ENCODE data around the gene BTBD9. TPM values are rescaled to one million over a fixed set of nuclear protein-coding genes. Genes with fewer than 3 reads are reported as not detected.

BTBD9 gene
- total and polyA plus RNA-seq, 9 of the 15 experiments (the other 6 are each of a cell fraction or from before 2014, with no cell fraction given): 0.08 to 1.6 (median 0.58) TPM

- TF ChIP-seq BCLAF1 (IDR thresholded peaks at IDR 0.05; ENCODE audit: borderline replicate concordance in 1 of 2, control insufficient read depth in 1 of 2, low read depth in 2 of 2, low read length in 1 of 2): no peak
- no peak for TF ChIP-seq HMG20A (CRISPR knock-in tag; conservative IDR thresholded peaks at IDR 0.05)
These were observed 3.7 kb downstream of the BTBD9 start (continued) for GRCh38 chr6:38636027-38636426.

- ATAC-seq: no peak
- 4% methylated on average over 1 of the region's 1 CpG for WGBS (ENCODE audit: insufficient coverage, low coverage, missing lambda C conversion rate)
- no peak for DNase-seq (ENCODE audit: extremely low read depth in 1 of 4, low spot score in 3 of 4)
- no peaks in the 10 kb centered on the region for H4K20me1 ChIP-seq (replicated peaks; ENCODE audit: control insufficient read depth, insufficient read depth, low read length)
- H3K4me1 ChIP-seq (replicated peaks in 1 of 2; ENCODE audit: control insufficient read depth in 2 of 2, insufficient read depth in 2 of 2, low read length in 2 of 2): peaks cover 5% of the 10 kb centered on the region in 2 experiments; a peak in 2 of 5 replicates
- H3K36me3 ChIP-seq (ENCODE audit: control insufficient read depth, insufficient read depth, low read length): no peaks in the 10 kb centered on the region
- no peak overlapping the region for H3K4me2 ChIP-seq (ENCODE audit: insufficient read depth, low read length)
- H2AFZ ChIP-seq (ENCODE audit: low read depth, low read length): no peak overlapping the region
- no peak for FAIRE-seq
- no peak overlapping the region for H3K27ac ChIP-seq (ENCODE audit: extremely low read depth, low read depth, low read length)
- intact Hi-C loops (cut with micrococcal nuclease) (no loop called here), in situ Hi-C loops (cut with MboI) (no loop called here)
- POLR2A ChIA-PET: no interaction called here
- H3K9me1 ChIP-seq (ENCODE audit: control insufficient read depth, insufficient read depth, low read length): no peaks in the 10 kb centered on the region
- H3K79me2 ChIP-seq (ENCODE audit: control insufficient read depth, insufficient read depth, low read length): no peaks in the 10 kb centered on the region
- no peak overlapping the region for H3K9ac ChIP-seq (ENCODE audit: insufficient read depth in 1 of 2, low read depth in 2 of 2, low read length in 2 of 2)
- no peak overlapping the region for H3K4me3 ChIP-seq
- CTCF ChIA-PET (ENCODE audit: low intra/inter-chr PET ratio): no interaction called here
- BruUV-seq (replicated peaks): no TSS peak
- no peaks in the 10 kb centered on the region for H3K9me3 ChIP-seq (replicated peaks; ENCODE audit: control insufficient read depth, insufficient read depth, low read depth, low read length)
- H3K27me3 ChIP-seq (ENCODE audit: control insufficient read depth in 2 of 2, insufficient read depth in 2 of 2, low read length in 2 of 2): peaks cover 11 to 18% of the 10 kb centered on the region in 2 experiments; a peak in 3 of 5 replicates
- TF ChIP-seq KDM4B (IDR thresholded peaks at IDR 0.05; ENCODE audit: borderline replicate concordance in 2 of 2, low read depth in 1 of 2) (no peak), ZNF121 (CRISPR knock-in tag; conservative IDR thresholded peaks at IDR 0.05) (no peak), IRF9 (tag; IDR thresholded peaks at IDR 0.05) (no peak), ZNF449 (CRISPR knock-in tag; IDR thresholded peaks at IDR 0.05) (no peak), GTF2E2 (tag; IDR thresholded peaks at IDR 0.05) (no peak), ZBTB11 (CRISPR knock-in tag; IDR thresholded peaks at IDR 0.05) (no peak), NRF1 (conservative IDR thresholded peaks at IDR 0.05 in 1 of 2, IDR thresholded peaks at IDR 0.05 in 1 of 2) (no peak), NCOA6 (IDR thresholded peaks at IDR 0.05) (no peak), ZNF408 (CRISPR knock-in tag; IDR thresholded peaks at IDR 0.05; ENCODE audit: low read depth) (no peak)
These were observed 5.2 kb downstream of the BTBD9 start for GRCh38 chr6:38634518-38634917.
